Measurements from ENCODE around the gene OR56B1.

Gene OR56B1

DNA sequence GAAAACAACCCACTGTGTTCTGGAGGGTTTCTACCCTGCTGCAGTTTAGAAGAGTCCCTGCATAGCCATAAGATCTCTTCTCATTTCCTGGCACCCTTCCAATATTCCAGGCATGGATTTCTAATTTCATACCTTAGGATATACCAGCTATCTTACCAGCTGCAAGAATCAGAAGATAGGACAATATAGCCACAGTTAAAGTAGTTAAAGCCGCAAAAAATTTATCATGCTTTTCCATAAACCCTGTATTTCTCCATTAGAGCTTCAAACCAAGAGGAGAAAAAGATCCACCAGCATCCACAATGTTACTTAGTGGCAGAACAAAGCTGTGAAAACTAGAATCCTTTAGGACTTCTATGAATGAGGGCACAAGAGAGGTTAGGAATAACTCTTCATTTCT, 8.6 kb upstream of the OR56B1 start:
- DNase-seq (ENCODE audit: low spot score): no peak

DNA sequence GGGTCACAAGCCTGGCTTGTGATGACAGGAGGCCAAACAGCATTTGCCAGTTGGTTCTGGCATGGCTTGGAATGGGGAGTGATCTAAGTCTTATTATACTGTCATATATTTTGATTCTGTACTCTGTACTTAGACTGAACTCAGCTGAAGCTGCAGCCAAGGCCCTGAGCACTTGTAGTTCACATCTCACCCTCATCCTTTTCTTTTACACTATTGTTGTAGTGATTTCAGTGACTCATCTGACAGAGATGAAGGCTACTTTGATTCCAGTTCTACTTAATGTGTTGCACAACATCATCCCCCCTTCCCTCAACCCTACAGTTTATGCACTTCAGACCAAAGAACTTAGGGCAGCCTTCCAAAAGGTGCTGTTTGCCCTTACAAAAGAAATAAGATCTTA, 843 bp downstream of the OR56B1 start:
- no peak for DNase-seq (ENCODE audit: low spot score)

DNA sequence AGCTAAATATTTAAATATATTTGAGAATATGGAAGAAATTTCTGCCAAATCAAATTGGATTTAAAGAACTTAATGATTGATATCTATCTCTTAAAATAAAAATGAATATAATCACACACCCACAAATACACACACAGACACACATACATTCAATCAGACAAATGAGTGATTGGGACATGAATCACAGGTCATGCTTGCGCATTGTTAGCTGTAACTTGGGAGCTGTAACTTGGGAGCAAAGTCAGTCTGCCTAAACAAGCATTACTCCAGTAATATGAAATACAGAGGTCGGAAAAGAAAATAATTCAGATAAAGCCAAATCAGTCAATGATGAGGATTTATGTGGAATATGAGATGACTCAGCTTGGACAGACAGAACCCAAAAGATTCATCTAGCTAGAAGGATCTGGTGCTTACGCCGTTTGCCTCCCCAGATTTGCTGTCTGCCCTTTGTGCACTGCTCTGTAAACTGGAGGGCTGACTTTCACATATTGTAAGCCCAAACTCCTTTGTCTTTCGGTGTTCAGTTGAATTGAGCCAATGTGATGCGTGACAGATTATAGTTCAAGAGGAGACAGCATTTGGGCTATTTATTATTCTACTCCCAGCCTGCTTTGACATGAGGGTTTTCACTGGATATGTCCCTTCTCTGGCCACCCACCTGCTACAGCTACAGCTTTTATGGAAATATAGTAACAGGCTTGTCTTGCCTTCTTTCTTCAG, 1.6 kb downstream of the OR56B1 start:
- DNase-seq (ENCODE audit: low spot score): no peak

DNA sequence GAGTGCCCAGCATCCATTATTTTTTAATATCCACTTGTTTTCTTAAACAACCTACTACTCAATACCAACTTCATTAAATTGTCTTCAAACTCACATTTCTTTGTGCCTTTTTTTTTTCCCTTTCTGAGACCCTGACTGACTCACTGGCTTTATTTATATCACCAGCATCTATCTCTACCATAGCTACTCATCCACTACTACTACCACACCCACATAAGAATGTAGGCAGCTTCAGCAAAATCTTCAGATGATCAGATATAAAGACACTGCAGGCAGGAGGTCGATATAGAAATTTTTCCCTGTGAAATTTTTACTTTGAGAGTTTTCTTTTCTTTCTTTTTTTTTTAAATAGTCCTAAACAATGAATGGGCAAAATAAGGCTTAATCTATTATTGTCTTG, 2.2 kb downstream of the OR56B1 start:
- DNase-seq (ENCODE audit: low spot score): no peak

DNA sequence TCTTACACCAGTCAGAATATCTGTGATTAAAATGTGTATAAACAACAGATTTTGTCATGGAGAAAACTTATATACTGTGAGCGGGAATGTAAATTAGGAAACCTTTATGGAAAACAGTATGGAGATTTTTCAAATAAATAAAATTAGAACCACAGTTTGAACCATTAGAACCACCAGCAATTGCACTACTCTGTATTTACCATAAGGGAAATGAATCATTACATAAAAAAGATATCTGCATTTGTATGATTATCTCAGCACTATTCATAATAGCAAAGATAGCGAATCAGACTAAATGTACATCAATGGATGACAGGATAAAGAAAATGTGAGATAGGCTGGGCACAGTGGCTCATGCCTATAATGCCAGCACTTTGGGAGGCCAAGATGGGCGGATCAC, 10.4 kb downstream of the OR56B1 start:
- no peak for DNase-seq (ENCODE audit: low spot score)

DNA sequence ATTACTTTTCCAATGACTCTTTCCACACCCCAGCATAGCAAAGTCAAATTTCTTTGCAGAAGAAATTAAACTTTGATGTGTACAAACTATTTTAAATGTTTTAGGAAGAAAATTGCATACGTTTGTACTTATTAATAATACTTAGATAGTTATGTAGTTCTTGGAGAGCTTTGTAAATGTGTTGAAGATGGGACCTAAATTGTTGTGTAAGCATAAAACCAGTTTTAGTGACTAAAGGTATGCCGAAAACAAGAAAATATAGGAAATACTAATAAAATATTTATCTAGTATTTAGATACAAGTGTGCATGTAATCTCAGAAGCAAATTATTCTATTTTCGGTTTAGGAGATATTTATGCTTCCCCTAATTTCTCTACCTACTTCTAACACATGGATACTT, 13.6 kb downstream of the OR56B1 start:
- no peak for DNase-seq (ENCODE audit: low spot score)

DNA sequence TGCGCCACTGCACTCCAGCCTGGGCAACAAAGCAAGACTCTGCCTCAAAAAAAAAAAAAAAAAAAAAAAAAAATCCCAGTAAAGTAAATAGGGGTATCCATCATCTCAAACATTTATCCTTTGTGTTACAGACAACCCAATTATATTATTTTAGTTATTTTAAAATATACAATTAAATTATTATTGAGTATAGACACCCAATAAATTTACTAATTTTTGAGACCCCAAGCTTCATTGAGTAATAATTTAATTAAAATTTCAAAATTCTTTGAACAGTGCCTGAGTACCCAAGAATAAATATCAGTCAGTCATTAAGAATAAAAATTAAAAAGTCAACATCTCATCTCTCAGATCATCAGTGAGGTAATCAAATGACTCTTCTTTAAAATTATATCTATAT, 17.7 kb downstream of the OR56B1 start, which contains the start of gene OR52N4:
OR52N4 (plus strand) TSS at position 301 of the 400 bp plus-strand sequence. CDS start 498 bp downstream, outside the sequence.
- no peak for DNase-seq (ENCODE audit: low spot score)

DNA sequence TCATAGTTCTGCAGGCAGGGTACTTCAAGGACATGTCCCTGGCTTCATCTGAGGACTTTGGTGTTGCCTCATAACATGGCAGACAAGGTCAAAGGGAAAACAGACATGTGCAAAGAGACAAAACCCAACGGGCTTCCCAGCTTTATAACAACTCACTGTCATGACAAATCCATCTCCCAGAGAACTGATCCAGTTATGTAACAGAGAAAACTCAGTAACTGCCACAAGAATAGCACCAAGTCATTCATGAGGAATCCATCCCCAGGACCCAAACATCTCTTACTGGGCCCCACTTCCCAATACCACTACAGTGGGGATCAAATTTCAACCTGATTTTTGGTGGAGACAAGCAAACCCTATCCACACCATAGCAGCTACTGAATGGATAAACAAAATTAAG, 30.8 kb downstream of the OR56B1 start:
- no peak for DNase-seq (ENCODE audit: low spot score)

DNA sequence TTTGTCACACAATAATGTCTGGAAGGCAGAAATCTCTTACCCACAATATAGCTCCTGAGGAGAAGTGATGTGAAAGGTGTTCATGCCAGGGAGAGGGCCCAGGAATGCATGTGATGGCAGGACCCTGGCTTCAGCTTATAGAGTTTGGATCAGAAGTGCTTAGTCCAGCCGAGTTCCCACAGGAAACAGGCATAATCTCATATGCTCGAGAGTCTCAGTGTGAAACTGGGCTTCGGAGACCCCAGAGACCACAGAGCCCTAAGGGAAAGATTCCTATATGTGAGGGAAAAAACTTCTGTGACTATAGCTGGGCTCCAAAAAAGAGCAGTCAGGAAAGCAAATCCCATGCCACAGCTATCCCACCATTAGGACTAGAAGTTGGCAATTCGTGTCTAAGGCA, 47.0 kb downstream of the OR56B1 start, which contains the start of gene OR52N5:
OR52N5 (minus strand) TSS at position 101 of the 400 bp plus-strand sequence. CDS start 4,721 bp downstream, outside the sequence.
- DNase-seq (ENCODE audit: low spot score): no peak

Measured in activated CD4-positive, alpha-beta T cell treated with anti-CD3 and anti-CD28 coated beads, Interleukin-2, Interleukin-4, amounts not matched to agents 100 ng/mL and 50 ng/mL, durations not matched to agents 16 hours and 8 hours (primary cell).